GM12874 (cell line): ENCODE data around the gene JAK2.

ENCODE experiments used
- CTCF ChIP-seq: IDR thresholded peaks from 2 replicates; pipeline ENCODE4 v1.5.1; 2011; ENCODE audit warnings: low read depth, mild to moderate bottlenecking, control low read depth, low read length, moderate library complexity; ENCODE audit not compliant: insufficient read depth

Gene JAK2

GRCh38 chr9:4946937-4947336, 38.1 kb upstream of the JAK2 start:
- TF ChIP-seq CTCF = no peak

GRCh38 chr9:4955836-4956235, 29.2 kb upstream of the JAK2 start:
- no peak for TF ChIP-seq CTCF

GRCh38 chr9:4959031-4959430, 26.0 kb upstream of the JAK2 start:
- TF ChIP-seq CTCF = no peak

- no peak for TF ChIP-seq CTCF
Observed at GRCh38 chr9:4962085-4962484, 23.0 kb upstream of the JAK2 start.

GRCh38 chr9:4964540-4964939, 20.5 kb upstream of the JAK2 start:
- no peak for TF ChIP-seq CTCF

- TF ChIP-seq CTCF = no peak
Observed at GRCh38 chr9:4965174-4965821, 19.8 kb upstream of the JAK2 start.

- no peak for TF ChIP-seq CTCF
Observed at GRCh38 chr9:4967523-4967922, 17.5 kb upstream of the JAK2 start.
